Neural crest cell (in vitro differentiated cells): ENCODE measurements around the gene RPLP2. TPM values are rescaled to one million over a fixed set of nuclear protein-coding genes. Genes with fewer than 3 reads are reported as not detected.

Source experiments
- DNase-seq: peaks from one replicate; pipeline ENCODE4 v3.0.0; 2021; ENCODE audit warnings: low read depth, mixed read lengths, low spot score
- H3K27ac Mint-ChIP-seq: one replicate; pipeline ENCODE4 v1.8.0; 2021; ENCODE audit warnings: mild to moderate bottlenecking, mixed read lengths; ENCODE audit not compliant: unreplicated experiment
- H3K27me3 Mint-ChIP-seq: 2 replicates; pipeline ENCODE4 v1.8.0; 2021; ENCODE audit warnings: low read depth, mild to moderate bottlenecking, mixed read lengths
- H3K36me3 Mint-ChIP-seq: 2 replicates; pipeline ENCODE4 v1.8.0; 2021; ENCODE audit warnings: low read depth, mild to moderate bottlenecking, mixed read lengths
- H3K4me1 Mint-ChIP-seq: 2 replicates; pipeline ENCODE4 v1.8.0; 2021; ENCODE audit warnings: mixed read lengths
- H3K4me3 Mint-ChIP-seq: one replicate; pipeline ENCODE4 v1.8.0; 2021; ENCODE audit warnings: mild to moderate bottlenecking, mixed read lengths
- H3K9me3 Mint-ChIP-seq: 2 replicates; pipeline ENCODE4 v1.8.0; 2021; ENCODE audit warnings: mixed read lengths
- total RNA-seq: library from RNA; stranded (reverse); gene quantifications from 2 replicates; pipeline ENCODE4 v1.2.1, GENCODE V29; 2021
- TF ChIP-seq, protein P1 (sequence below): fragments of 200-600 bp; sonication (generic); conservative IDR thresholded peaks from 2 replicates; pipeline ENCODE4 v1.5.0; 2021; ENCODE audit warnings: antibody characterized with exemption, mild to moderate bottlenecking

The RPLP2 gene
- total RNA-seq, 1 donor from 2014 or later: 1,810 TPM

DNA sequence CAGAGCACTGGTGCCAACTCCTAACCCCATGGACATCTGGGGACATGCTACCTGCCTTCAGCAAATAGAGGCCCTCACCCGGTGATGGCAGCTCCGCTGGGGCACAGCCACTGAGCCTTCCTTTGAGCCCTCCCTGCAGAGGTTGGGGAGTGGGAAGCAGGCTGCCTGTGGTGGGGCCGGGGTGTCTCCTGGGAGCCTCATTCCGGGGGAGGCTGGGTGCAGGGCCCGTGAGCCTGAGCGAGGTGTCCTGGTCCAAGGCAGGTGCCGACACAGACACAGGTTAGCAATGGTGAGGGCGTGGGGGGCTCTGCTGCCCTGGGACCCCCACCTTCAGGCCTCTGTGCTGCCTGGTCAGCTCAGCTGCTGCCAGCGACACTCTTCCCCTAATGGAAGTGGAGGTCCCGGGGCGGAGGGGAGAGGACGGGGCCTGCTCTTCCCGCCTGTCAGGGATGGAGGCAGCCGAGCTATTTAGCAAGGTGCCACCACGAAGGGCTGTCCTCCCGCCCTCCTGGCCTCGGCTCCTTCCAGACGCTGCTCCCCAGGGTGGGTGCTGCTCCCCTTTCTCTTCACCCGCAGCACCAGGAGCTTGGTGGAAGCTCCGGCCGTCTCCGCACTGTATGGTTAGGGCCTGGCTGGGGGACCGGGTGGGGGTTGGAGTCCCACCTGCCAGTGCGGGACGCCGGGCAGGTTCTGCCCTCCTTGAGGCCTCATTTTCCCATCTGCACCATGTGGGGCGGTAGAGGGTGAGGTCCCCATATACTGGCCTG lies 44.1 kb downstream of the RPLP2 start:
- H3K9me3 Mint-ChIP-seq: no peaks in the 10 kb centered on the region
- no peaks in the 10 kb centered on the region for H3K36me3 Mint-ChIP-seq
- H3K27me3 Mint-ChIP-seq: peaks cover 20% of the 10 kb centered on the region
- peaks cover 5% of the 10 kb centered on the region for H3K4me1 Mint-ChIP-seq
- no peak overlapping the region for H3K4me3 Mint-ChIP-seq
- DNase-seq: no peak
- TF ChIP-seq, protein P1, sequence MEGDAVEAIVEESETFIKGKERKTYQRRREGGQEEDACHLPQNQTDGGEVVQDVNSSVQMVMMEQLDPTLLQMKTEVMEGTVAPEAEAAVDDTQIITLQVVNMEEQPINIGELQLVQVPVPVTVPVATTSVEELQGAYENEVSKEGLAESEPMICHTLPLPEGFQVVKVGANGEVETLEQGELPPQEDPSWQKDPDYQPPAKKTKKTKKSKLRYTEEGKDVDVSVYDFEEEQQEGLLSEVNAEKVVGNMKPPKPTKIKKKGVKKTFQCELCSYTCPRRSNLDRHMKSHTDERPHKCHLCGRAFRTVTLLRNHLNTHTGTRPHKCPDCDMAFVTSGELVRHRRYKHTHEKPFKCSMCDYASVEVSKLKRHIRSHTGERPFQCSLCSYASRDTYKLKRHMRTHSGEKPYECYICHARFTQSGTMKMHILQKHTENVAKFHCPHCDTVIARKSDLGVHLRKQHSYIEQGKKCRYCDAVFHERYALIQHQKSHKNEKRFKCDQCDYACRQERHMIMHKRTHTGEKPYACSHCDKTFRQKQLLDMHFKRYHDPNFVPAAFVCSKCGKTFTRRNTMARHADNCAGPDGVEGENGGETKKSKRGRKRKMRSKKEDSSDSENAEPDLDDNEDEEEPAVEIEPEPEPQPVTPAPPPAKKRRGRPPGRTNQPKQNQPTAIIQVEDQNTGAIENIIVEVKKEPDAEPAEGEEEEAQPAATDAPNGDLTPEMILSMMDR: no peak
- no peak overlapping the region for H3K27ac Mint-ChIP-seq

DNA sequence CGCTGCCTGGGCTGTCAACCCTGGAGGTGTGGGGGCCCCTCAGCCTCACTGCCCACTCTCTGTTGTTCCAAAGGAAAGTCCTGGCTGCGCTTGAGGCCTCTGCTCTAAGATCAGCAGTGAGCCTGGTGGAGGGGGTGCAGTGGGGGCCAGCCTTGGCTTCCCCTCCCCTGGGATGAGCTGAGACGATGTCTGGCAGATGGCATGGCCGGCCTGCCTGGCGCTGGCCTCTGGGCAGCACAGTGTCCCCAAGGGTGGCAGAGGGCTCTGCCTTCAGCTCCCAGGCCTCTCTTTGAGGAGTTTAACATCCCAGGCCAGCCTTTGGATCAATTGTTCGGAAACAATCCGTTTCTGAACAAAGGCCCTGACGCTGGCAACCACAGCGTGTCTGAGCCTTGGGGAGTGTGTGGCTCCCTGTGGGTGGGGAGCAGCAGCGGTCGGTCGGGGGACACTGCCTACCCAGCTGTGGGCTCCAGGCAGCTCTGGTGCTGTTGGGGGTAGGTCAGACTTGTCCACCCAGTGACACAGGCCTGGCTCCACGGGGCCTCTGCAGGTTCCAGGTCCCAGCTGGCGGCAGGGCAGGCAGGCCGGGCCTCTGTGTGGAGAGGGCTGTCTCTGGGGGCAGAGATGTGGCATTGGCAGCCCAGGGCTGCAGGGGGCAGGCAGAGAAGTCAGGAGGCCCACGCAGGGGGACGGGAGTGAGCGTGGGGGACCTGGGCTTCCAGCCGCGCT lies 45.0 kb downstream of the RPLP2 start:
- H3K36me3 Mint-ChIP-seq: no peaks in the 10 kb centered on the region
- peaks cover 20% of the 10 kb centered on the region for H3K27me3 Mint-ChIP-seq
- DNase-seq: no peak
- H3K27ac Mint-ChIP-seq: peak overlapping the region; percentile 62
- H3K4me1 Mint-ChIP-seq: peaks cover 5% of the 10 kb centered on the region
- TF ChIP-seq, protein P1: no peak
- peak overlapping the region; percentile 66 for H3K4me3 Mint-ChIP-seq
- H3K9me3 Mint-ChIP-seq: no peaks in the 10 kb centered on the region

DNA sequence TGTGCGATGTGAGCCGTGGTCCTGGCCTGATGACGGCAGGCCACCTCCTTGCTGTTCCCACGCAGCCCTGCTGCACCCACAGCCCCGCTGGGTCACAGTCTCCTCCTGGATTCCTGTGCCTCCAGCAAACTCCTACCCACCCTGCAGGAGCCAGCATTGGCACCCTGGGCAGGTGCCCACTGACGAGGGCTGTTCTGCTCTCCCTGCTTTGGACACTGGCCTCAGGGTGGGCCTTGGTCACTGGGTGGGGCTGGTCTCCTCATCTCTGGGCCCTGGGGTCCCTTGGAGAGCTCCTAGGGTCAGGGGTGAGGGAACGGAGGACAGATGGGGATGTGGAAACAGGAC lies 45.5 kb downstream of the RPLP2 start:
- no peaks in the 10 kb centered on the region for H3K36me3 Mint-ChIP-seq
- peaks cover 5% of the 10 kb centered on the region for H3K4me1 Mint-ChIP-seq
- H3K27me3 Mint-ChIP-seq: peaks cover 20% of the 10 kb centered on the region
- no peak for DNase-seq
- H3K27ac Mint-ChIP-seq: no peak overlapping the region
- H3K4me3 Mint-ChIP-seq: no peak overlapping the region
- TF ChIP-seq, protein P1: no peak
- no peaks in the 10 kb centered on the region for H3K9me3 Mint-ChIP-seq

DNA sequence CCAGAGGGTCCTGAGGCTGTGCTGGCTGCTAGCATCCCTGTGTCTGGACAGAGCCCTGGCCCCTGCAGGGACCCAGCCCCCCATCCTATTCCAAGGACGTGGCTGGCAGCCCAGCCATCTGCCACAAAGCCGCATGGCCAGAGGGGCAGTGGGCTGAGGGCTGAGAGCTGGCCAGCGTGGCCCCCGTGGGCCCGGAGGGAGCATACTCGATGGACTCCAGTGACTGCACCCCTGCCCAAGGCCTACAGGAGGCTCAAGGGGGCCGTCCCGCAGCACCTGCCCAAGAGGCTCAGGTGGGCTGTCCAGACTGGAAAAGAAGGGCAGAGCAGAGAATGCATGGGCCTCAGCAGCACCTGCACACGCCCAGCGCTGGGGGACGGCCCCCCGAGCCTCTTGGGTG lies 46.0 kb downstream of the RPLP2 start:
- TF ChIP-seq, protein P1: no peak
- H3K36me3 Mint-ChIP-seq: no peaks in the 10 kb centered on the region
- no peaks in the 10 kb centered on the region for H3K9me3 Mint-ChIP-seq
- no peak overlapping the region for H3K4me3 Mint-ChIP-seq
- H3K27ac Mint-ChIP-seq: no peak overlapping the region
- no peak for DNase-seq
- peaks cover 5% of the 10 kb centered on the region for H3K4me1 Mint-ChIP-seq
- H3K27me3 Mint-ChIP-seq: peaks cover 17% of the 10 kb centered on the region

- DNase-seq: no peak
- H3K27me3 Mint-ChIP-seq: peaks cover 11% of the 10 kb centered on the region
Observed at GRCh38 chr11:856397-856796, 46.6 kb downstream of the RPLP2 start.

More at GRCh38 chr11:856397-856796, 46.6 kb downstream of the RPLP2 start:
- Mint-ChIP-seq H3K4me3 (peak overlapping the region; percentile 57), H3K36me3 (no peaks in the 10 kb centered on the region), H3K27ac (no peak overlapping the region), H3K9me3 (no peaks in the 10 kb centered on the region), H3K4me1 (peaks cover 5% of the 10 kb centered on the region)
- TF ChIP-seq, protein P1: no peak
